HG03571 (cell line): ENCODE results near the gene MZT2A.
"Not testable (repeated sequence)": the region's sequence is repeated elsewhere in the genome, so short reads cannot be mapped to it uniquely, and the experiment has no call there.

Experiments
- ATAC-seq: cut with Tn5 transposase; IDR thresholded peaks from one replicate; pipeline ENCODE4 v1.9.1; 2021; ENCODE audit not compliant: unreplicated experiment

Gene MZT2A

GRCh38 chr2:131467722-131468121 is 24.5 kb downstream of the MZT2A start:
- ATAC-seq, result not testable (repeated sequence)

- not testable (repeated sequence) for ATAC-seq
These were observed 37.3 kb downstream of the MZT2A start for GRCh38 chr2:131454914-131455313.

GRCh38 chr2:131451265-131451949 is 40.8 kb downstream of the MZT2A start:
- not testable (repeated sequence) for ATAC-seq

- not testable (repeated sequence) for ATAC-seq
These were observed 44.2 kb downstream of the MZT2A start for GRCh38 chr2:131447981-131448380.

GRCh38 chr2:131445896-131446295 is 46.3 kb downstream of the MZT2A start:
- no peak for ATAC-seq

DNA sequence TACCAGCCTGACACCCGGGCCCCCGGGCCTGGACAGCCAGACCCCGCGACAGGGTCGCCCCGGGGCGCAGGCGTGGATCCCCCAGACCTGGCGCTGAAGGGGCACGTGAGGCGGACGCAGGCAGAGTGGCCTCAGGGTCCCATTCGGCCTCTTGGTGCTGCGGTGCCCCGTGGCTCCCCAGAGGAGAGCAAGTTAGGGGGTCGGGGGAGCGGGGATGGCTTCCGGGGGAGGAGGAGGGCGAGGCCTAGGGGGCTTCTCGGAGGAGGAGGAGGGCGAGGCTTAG is 46.7 kb downstream of the MZT2A start:
- ATAC-seq, result not testable (repeated sequence)

DNA sequence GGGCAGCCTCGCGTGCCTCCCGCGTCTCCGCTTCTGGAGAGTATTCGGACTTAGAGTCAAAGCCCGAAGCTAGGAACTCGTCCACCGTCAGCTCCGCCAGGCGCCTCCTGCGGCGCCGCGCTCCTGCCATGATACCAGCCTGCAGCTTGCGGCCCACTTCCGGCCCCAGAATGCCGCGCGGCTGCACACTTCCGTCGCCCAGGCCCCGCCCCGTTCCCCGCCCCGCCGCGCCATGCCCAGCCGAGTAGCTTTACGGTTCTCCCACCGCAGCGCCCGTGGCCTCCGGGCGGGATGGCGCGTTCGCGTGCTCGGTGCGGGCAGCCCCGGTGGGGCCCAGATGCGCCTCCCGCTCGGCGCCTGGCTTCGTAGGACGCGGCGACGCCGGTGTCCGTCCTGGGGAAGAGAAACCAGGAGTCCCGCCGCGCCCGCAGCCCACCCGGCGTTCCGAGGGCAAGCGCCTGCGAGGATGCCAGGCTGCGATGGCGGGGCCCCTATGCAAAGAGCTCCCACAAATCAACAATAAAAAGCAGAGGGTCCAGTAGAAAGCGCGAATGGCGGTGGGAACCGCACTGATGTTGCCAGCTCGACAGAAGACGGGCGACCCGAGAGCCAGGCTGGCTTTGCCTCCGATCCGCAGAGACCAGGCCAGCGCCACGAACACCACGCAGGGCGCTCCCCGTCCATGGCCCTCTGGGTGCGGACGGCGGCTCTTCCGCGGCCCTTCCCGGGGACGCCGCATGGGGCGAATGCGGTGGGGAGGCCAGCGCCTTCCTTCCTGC is 47.3 kb downstream of the MZT2A start:
- ATAC-seq, result not testable (repeated sequence)

- ATAC-seq, result not testable (repeated sequence)
These were observed 51.3 kb downstream of the MZT2A start for GRCh38 chr2:131440742-131441468.
